Neural crest cell (in vitro differentiated cells): ENCODE results near the gene KDM5B. TPM values are rescaled to one million over a fixed set of nuclear protein-coding genes. Genes with fewer than 3 reads are reported as not detected.
"Not testable (repeated sequence)": the region's sequence is repeated elsewhere in the genome, so short reads cannot be mapped to it uniquely, and the experiment has no call there.

Experiments used
- DNase-seq: peaks from one replicate; pipeline ENCODE4 v3.0.0; 2021; ENCODE audit warnings: low read depth, mixed read lengths, low spot score
- H3K27ac Mint-ChIP-seq: one replicate; pipeline ENCODE4 v1.8.0; 2021; ENCODE audit warnings: mild to moderate bottlenecking, mixed read lengths; ENCODE audit not compliant: unreplicated experiment
- H3K27me3 Mint-ChIP-seq: 2 replicates; pipeline ENCODE4 v1.8.0; 2021; ENCODE audit warnings: low read depth, mild to moderate bottlenecking, mixed read lengths
- H3K36me3 Mint-ChIP-seq: 2 replicates; pipeline ENCODE4 v1.8.0; 2021; ENCODE audit warnings: low read depth, mild to moderate bottlenecking, mixed read lengths
- H3K4me1 Mint-ChIP-seq: 2 replicates; pipeline ENCODE4 v1.8.0; 2021; ENCODE audit warnings: mixed read lengths
- H3K4me3 Mint-ChIP-seq: one replicate; pipeline ENCODE4 v1.8.0; 2021; ENCODE audit warnings: mild to moderate bottlenecking, mixed read lengths
- H3K9me3 Mint-ChIP-seq: 2 replicates; pipeline ENCODE4 v1.8.0; 2021; ENCODE audit warnings: mixed read lengths
- CTCF ChIP-seq: fragments of 200-600 bp; sonication (generic); conservative IDR thresholded peaks from 2 replicates; pipeline ENCODE4 v1.5.0; 2021; ENCODE audit warnings: antibody characterized with exemption, mild to moderate bottlenecking
- total RNA-seq: library from RNA; stranded (reverse); gene quantifications from 2 replicates; pipeline ENCODE4 v1.2.1, GENCODE V29; 2021

The KDM5B gene
- total RNA-seq, 1 donor from 2014 or later, result 158 TPM

DNA sequence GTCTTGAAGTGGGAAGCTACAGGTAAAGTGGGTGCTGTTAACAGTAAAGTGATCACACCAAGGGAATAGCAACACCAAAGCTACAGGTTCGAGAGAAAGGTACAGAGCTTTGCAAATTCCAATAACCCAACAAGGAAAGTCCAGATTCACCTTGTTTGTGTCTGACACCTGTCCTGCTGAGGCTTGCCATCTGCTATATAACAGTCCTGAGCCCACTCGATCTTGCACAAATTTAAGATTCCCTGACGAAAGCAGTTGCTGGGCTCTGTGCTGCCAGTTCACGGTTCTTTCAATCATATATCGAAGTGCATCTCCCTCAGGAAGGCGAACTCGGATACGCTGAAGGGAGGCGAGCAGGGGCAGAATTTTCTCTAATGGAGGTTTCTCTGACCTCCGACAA lies 75.0 kb downstream of the KDM5B start:
- H3K9me3 Mint-ChIP-seq, result no peaks in the 10 kb centered on the region
- TF ChIP-seq CTCF, result no peak
- peaks cover 30% of the 10 kb centered on the region for H3K36me3 Mint-ChIP-seq
- peaks cover 1% of the 10 kb centered on the region for H3K4me1 Mint-ChIP-seq
- H3K4me3 Mint-ChIP-seq, result no peak overlapping the region
- no peaks in the 10 kb centered on the region for H3K27me3 Mint-ChIP-seq
- no peak for DNase-seq
- no peak overlapping the region for H3K27ac Mint-ChIP-seq

DNA sequence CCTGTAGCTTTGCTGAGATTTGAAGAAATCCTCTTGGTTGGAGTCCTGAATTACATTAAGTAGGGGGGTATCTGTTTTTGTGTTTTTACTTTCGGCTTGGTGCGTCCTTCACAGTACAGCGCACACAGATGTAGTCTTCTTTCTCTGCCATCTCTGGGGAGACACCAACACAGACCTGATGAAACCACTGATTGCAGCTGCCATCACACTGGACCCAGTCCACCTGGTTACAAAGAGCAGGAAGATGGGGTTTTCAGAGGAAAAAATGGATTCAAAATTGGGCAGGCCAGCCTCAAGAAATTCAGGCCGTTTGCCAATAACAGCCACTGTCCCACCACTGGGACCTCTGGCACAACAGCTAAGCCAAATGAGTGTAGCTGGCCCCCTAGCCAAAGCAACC lies 79.3 kb downstream of the KDM5B start:
- H3K27ac Mint-ChIP-seq, result no peak overlapping the region
- DNase-seq, result no peak
- no peaks in the 10 kb centered on the region for H3K9me3 Mint-ChIP-seq
- H3K36me3 Mint-ChIP-seq, result peaks cover 30% of the 10 kb centered on the region
- H3K27me3 Mint-ChIP-seq, result no peaks in the 10 kb centered on the region
- H3K4me1 Mint-ChIP-seq, result peaks cover 6% of the 10 kb centered on the region
- H3K4me3 Mint-ChIP-seq, result no peak overlapping the region
- no peak for TF ChIP-seq CTCF

- H3K4me3 Mint-ChIP-seq, result no peak overlapping the region
- H3K9me3 Mint-ChIP-seq, result no peaks in the 10 kb centered on the region
- H3K4me1 Mint-ChIP-seq, result peaks cover 6% of the 10 kb centered on the region
- no peak overlapping the region for H3K27ac Mint-ChIP-seq
- no peak for TF ChIP-seq CTCF
- DNase-seq, result no peak
- H3K36me3 Mint-ChIP-seq, result peaks cover 21% of the 10 kb centered on the region
- no peaks in the 10 kb centered on the region for H3K27me3 Mint-ChIP-seq
Observed at GRCh38 chr1:202725526-202725925, 82.7 kb downstream of the KDM5B start.

DNA sequence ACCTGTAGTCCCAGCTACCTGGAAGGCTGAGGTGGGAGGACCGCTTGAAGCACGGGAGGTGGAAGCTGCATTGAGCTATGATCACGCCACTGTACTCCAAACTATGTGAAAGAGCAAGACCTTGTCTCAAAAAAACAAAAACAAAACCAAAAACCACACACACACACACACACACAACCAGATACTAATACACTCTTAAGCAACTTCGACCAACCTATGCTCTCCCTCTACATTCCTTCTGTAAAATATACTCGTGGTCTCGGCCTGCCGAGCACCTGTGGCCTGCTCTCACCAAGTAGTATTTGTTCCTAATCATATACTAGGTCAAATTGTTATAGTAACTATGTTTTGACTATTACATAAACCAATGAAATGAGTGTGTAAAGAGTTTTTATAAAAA lies 84.5 kb downstream of the KDM5B start:
- Mint-ChIP-seq H3K27me3 (peaks cover 3% of the 10 kb centered on the region), H3K9me3 (no peaks in the 10 kb centered on the region), H3K4me3 (no peak overlapping the region), H3K4me1 (peaks cover 10% of the 10 kb centered on the region), H3K27ac (no peak overlapping the region), H3K36me3 (peaks cover 8% of the 10 kb centered on the region)
- TF ChIP-seq CTCF, result no peak
- DNase-seq, result no peak

GRCh38 chr1:202723046-202723445 lies 85.2 kb downstream of the KDM5B start:
- not testable (repeated sequence) for H3K36me3 Mint-ChIP-seq, H3K4me3 Mint-ChIP-seq, DNase-seq, H3K27me3 Mint-ChIP-seq, H3K9me3 Mint-ChIP-seq, H3K4me1 Mint-ChIP-seq, H3K27ac Mint-ChIP-seq

DNA sequence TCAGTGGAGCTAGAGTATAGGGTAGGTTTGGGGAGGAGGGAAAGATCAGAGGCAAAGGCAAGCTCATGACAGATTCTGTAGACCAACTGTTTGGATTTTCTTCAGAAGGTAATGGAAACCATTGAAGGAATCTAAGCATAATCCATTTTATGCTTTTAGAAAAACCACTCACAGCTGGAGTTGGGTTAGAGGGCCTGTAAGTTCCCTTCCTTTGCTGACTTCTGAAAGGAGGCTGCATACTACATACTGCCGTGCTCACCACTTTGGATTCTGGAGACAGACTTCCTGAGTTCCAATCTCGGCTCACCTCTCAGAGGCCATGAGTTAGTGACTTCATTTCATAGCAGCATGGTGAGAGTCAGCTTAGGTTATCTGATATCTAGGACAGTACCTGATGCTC lies 91.6 kb downstream of the KDM5B start:
- TF ChIP-seq CTCF, result no peak
- Mint-ChIP-seq H3K27me3 (peaks cover 39% of the 10 kb centered on the region), H3K27ac (no peak overlapping the region), H3K4me1 (peaks cover 17% of the 10 kb centered on the region), H3K4me3 (no peak overlapping the region), H3K9me3 (no peaks in the 10 kb centered on the region), H3K36me3 (no peaks in the 10 kb centered on the region)
- DNase-seq, result no peak

DNA sequence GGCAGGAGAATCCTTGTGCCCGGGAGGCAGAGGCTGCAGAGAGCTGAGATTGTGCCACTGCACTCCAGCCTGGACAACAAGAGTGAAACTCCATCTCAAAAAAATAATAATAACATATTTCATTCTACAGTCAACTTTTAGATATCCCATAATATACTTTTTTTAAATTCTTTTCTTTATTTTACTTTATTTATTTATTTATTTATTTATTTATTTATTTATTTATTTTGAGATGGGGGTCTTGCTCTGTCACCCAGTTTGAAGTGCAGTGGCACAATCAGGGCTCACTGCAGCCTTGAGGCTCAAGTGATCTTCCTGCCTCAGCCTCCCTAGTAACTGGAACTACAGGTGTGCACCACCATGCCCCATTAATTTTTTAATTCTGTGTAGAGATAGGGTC lies 94.0 kb downstream of the KDM5B start:
- Mint-ChIP-seq H3K4me1 (peaks cover 17% of the 10 kb centered on the region), H3K27me3 (peaks cover 59% of the 10 kb centered on the region)
- not testable (repeated sequence) for H3K36me3 Mint-ChIP-seq, H3K4me3 Mint-ChIP-seq, H3K9me3 Mint-ChIP-seq, H3K27ac Mint-ChIP-seq, DNase-seq
